ENCODE data around the gene HSP90AB1.

DNA sequence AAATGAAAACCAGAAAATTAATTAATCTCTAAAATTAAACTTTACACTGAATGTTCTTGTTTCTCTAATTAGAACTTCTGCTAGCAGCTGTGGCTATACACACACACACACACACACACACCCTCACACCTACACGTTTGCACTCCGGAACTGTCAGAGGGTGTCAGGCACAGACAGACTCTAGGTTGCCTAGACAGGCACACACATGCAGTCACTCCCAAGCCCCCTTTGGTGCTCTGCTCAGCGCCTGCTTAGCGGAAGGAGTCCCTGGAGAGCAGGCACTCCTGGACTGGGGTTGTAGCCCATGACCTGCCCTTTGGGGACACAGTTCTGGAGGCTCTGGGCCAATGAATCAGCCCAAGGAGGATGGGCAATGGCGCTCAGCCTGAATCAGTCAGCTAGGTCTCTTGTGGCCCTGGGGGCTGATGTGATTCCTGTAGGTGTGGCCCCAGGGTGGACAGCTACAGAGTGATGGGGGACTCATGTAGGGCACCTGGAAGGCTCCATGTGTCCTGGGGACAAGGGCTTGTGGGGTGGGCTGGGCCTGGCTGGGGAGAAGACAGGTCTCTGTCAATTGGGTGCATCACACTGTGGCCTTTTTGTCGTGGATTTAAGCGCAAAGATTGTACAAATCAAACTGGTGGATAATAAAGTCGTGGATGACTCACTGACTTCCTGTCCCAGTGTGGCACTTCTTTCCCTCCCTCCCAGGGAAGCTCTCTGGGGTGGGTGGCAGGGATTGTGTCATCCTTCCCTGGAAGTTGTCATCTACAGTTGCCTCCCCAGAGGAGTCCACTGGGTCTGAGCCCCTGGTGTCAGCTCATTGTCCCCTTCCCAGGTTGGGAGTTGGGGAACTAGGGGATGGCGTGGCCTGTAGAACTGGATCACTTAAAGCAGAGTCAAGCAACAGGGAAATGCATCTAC is 32.1 kb downstream of the HSP90AB1 start:
- TF ChIP-seq, protein P1, sequence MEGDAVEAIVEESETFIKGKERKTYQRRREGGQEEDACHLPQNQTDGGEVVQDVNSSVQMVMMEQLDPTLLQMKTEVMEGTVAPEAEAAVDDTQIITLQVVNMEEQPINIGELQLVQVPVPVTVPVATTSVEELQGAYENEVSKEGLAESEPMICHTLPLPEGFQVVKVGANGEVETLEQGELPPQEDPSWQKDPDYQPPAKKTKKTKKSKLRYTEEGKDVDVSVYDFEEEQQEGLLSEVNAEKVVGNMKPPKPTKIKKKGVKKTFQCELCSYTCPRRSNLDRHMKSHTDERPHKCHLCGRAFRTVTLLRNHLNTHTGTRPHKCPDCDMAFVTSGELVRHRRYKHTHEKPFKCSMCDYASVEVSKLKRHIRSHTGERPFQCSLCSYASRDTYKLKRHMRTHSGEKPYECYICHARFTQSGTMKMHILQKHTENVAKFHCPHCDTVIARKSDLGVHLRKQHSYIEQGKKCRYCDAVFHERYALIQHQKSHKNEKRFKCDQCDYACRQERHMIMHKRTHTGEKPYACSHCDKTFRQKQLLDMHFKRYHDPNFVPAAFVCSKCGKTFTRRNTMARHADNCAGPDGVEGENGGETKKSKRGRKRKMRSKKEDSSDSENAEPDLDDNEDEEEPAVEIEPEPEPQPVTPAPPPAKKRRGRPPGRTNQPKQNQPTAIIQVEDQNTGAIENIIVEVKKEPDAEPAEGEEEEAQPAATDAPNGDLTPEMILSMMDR (IDR thresholded peaks at IDR 0.05), result no peak
- no peak for TF ChIP-seq POLR2A (IDR thresholded peaks at IDR 0.05)
